ENCODE data around the gene LYSMD4. TPM values are rescaled to one million over a fixed set of nuclear protein-coding genes. Genes with fewer than 3 reads are reported as not detected.
A peak's percentile ranks its signal among the peaks of the same experiment; 100 is the strongest.
"Not testable (repeated sequence)": the region's sequence is repeated elsewhere in the genome, so short reads cannot be mapped to it uniquely, and the experiment has no call there.

Gene LYSMD4
- total RNA-seq (1 to 10 TPM; 6.8 to 9.2 TPM), total RNA-seq (19.9 to 40.8 reads per million in 2 donors)

DNA sequence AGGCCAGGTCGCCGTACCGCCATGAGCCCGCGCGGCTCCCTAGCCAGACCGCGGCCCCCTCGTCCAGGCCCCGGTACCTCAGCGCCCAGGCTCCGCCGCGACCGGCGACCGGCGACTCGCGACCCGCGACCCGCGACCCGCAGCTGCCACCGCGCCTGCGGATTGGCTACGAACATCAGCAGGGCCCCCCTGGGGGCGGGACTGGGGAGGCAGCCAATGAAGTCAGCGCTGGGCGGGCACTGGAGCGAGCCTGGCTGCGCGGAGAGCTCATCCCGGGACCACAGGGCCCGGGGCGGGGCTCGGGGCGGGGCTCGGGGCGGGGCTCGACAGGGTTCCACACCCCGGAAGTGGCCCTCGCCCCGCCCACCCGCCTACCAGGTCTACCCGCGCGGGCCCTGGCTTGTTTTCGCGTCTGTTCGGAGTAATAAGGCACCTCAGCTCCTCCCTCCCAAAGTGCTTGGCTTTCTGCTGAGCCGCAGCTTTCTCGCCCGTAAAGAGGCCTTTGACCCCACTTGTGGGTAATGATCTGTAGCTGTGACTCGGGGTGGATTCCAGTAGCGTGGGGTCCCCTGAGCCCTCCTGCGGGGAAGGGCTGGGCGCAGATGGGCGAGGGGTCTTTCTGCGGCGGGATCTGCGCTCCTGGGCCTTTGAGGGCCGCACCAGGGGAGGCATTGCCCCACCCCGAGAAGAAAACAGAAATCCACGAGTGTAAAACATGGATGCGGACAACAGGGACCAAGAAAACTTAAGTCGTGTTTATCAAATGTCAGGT is at the start of gene LYSMD4:
Gene LYSMD4 (minus strand): TSS at position 170 of the 772 bp plus-strand sequence. CDS start 1,438 bp downstream, outside the sequence.
- ATAC-seq (peak; percentile 99), DNase-seq (peak; percentile 95 to 100 (median 98))
- Mint-ChIP-seq H3K27ac (peak within 1 kb of the TSS; percentile 97), H3K4me3 (peak within 1 kb of the TSS; percentile 89), H3K27me3 (no peaks in the 10 kb centered on the region), H3K4me1 (peaks cover 10% of the 10 kb centered on the region), H3K36me3 (ENCODE audit: low read depth) (peaks cover 2% of the 10 kb centered on the region)
- no peaks in the 10 kb centered on the region for H3K9me3 ChIP-seq (ENCODE audit: control insufficient read depth, low read length, poor library complexity, severe bottlenecking)

DNA sequence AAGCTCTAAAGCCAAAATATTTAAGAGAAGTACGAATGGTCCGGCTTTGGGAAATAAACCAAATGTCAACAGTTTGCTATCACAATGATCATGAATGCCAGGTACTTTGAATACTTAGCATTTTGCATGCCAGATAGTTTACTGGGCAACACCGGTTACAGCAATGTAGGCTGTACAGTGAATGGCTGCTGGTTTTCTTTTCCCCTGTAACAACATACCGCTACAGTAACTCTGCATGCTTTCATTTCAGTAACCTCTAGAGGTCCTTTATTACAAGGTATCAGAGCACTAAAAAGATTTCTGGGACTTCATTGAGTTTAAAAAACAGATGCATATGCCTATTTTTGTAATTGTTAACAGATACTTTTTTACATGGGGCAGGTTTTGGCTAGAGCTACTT is 48.8 kb upstream of the LYSMD4 start:
- ATAC-seq; H3K27ac Mint-ChIP-seq; H3K4me1 Mint-ChIP-seq; DNase-seq; H3K9me3 ChIP-seq (ENCODE audit: control insufficient read depth, low read length, poor library complexity, severe bottlenecking); H3K36me3 Mint-ChIP-seq (ENCODE audit: low read depth); H3K4me3 Mint-ChIP-seq; H3K27me3 Mint-ChIP-seq: not testable (repeated sequence)

DNA sequence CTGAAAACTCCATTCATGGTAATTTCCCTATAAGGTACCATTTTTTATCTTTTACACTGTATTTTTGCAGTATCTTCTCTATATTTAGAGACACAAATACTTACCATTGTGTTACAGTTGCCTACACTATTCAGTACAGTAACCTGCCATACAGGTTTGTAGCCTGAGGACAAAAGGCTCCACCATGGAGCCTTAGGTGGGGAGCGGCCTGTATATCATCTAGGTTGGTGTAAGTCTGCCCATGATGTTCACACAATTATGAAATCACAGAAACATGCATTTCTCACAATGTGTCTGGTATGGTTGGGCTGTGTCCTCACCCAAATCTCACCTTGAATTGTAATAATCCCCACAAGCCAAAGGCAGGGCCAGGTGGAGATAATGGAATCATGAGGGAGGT is 43.9 kb upstream of the LYSMD4 start:
- H3K9me3 ChIP-seq (ENCODE audit: control insufficient read depth, low read length, poor library complexity, severe bottlenecking): no peaks in the 10 kb centered on the region
- Mint-ChIP-seq H3K27ac (no peak overlapping the region), H3K4me1 (no peaks in the 10 kb centered on the region), H3K4me3 (no peak overlapping the region), H3K27me3 (peaks cover 4% of the 10 kb centered on the region), H3K36me3 (ENCODE audit: low read depth) (peaks cover 2% of the 10 kb centered on the region)
- ATAC-seq (no peak), DNase-seq (no peak)

- no peaks in the 10 kb centered on the region for H3K9me3 ChIP-seq (ENCODE audit: control insufficient read depth, low read length, poor library complexity, severe bottlenecking)
- ATAC-seq: no peak
- no peak overlapping the region for H3K4me3 Mint-ChIP-seq
- H3K4me1 Mint-ChIP-seq: no peaks in the 10 kb centered on the region
- no peak overlapping the region for H3K27ac Mint-ChIP-seq
- no peaks in the 10 kb centered on the region for H3K36me3 Mint-ChIP-seq (ENCODE audit: low read depth)
- H3K27me3 Mint-ChIP-seq: peaks cover 8% of the 10 kb centered on the region
- DNase-seq: no peak
Measured at GRCh38 chr15:99764522-99764921, 31.3 kb upstream of the LYSMD4 start.

- ATAC-seq: no peak
- no peak overlapping the region for H3K27ac Mint-ChIP-seq
Measured at GRCh38 chr15:99763827-99764226, 30.6 kb upstream of the LYSMD4 start.

DNA sequence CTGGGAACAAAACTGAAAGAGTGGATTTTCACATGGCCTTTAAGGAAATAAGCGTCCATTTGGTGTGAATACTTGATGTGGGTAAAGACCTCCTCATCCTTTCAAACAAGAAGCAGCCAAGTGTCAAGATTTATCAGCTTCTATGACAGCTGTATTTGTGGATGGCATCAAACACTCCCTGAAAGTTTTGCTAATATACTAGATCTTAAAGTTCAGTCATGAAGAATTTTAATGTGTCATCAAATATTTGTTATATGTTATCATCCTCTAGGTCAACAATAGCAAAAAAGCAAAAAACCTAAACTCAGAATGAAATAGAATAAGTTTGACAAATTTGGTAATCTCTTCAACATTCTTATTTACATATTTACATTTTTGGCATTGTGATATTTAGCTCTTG is 29.1 kb upstream of the LYSMD4 start:
- DNase-seq (no peak), ATAC-seq (no peak)
- Mint-ChIP-seq H3K4me1 (no peaks in the 10 kb centered on the region), H3K4me3 (no peak overlapping the region), H3K36me3 (ENCODE audit: low read depth) (no peaks in the 10 kb centered on the region), H3K27me3 (peaks cover 7% of the 10 kb centered on the region), H3K27ac (no peak overlapping the region)
- H3K9me3 ChIP-seq (ENCODE audit: control insufficient read depth, low read length, poor library complexity, severe bottlenecking): no peaks in the 10 kb centered on the region

More at GRCh38 chr15:99763827-99764226, 30.6 kb upstream of the LYSMD4 start:
- Mint-ChIP-seq H3K36me3 (ENCODE audit: low read depth) (no peaks in the 10 kb centered on the region), H3K27me3 (peaks cover 8% of the 10 kb centered on the region), H3K4me3 (no peak overlapping the region), H3K4me1 (no peaks in the 10 kb centered on the region)
- no peak for DNase-seq
- H3K9me3 ChIP-seq (ENCODE audit: control insufficient read depth, low read length, poor library complexity, severe bottlenecking): no peaks in the 10 kb centered on the region

DNA sequence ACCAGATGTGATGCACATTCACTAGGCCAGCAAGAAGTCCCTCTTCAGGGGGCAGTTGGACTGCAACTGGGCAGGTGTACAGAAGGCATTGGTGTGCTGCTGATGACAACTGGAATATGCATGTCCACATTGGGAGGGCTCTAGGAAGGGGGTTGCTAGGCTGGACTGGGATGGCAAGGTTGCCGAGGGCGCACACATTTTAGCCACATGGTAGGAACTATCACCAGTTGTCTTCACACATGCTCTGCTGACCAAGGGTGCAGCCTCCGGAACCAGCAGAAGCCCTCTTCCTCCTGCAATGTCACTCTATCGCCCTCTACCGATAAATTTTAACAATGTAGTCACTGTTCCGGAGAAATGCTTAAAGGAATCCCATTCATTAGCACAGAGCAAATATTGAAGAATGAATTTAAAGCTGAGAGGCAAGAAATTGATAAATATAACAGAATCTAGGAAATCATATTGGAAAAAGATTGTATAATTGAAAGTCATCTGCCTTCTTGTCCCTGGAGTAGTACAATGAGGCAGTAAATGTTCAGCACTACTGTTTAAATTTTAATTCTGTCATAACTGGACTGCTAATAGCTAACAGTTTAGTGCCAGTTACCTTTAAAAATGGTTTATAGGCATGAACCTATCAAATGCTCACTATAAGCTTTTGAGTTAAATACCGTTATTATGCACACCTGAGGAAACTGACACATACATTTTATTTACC is 22.6 kb upstream of the LYSMD4 start:
- Mint-ChIP-seq H3K27me3 (no peaks in the 10 kb centered on the region), H3K36me3 (ENCODE audit: low read depth) (no peaks in the 10 kb centered on the region), H3K4me3 (no peak overlapping the region), H3K4me1 (peaks cover 2% of the 10 kb centered on the region), H3K27ac (no peak overlapping the region)
- H3K9me3 ChIP-seq (ENCODE audit: control insufficient read depth, low read length, poor library complexity, severe bottlenecking): no peaks in the 10 kb centered on the region
- no peak for DNase-seq
- ATAC-seq: peak; percentile 86

- no peak for ATAC-seq
- H3K9me3 ChIP-seq (ENCODE audit: control insufficient read depth, low read length, poor library complexity, severe bottlenecking): no peaks in the 10 kb centered on the region
- DNase-seq: no peak
- Mint-ChIP-seq H3K27ac (no peak overlapping the region), H3K4me1 (peaks cover 4% of the 10 kb centered on the region), H3K36me3 (ENCODE audit: low read depth) (no peaks in the 10 kb centered on the region), H3K27me3 (no peaks in the 10 kb centered on the region), H3K4me3 (no peak overlapping the region)
Measured at GRCh38 chr15:99753066-99753465, 19.8 kb upstream of the LYSMD4 start.

- peaks cover 4% of the 10 kb centered on the region for H3K4me1 Mint-ChIP-seq
- ATAC-seq: no peak
Measured at GRCh38 chr15:99752556-99752955, 19.3 kb upstream of the LYSMD4 start.

DNA sequence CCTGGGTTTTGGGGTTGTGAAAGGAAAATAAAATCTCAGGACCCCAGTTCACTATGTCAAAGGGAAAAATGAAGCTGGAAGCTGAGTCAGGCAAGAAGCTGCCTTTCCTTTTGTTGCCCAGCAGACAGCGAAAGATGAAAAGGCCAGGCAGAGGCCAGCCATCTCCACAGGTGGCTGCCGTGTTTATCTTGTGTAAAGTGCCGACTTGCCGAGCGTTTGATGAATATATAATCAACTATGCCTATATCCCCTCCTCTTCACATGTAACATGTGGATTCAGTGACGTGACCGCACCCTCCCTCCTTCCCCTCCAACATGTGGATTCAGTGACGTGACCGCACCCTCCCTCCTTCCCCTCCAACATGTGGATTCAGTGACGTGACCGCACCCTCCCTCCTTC is 17.1 kb upstream of the LYSMD4 start:
- not testable (repeated sequence) for H3K27ac Mint-ChIP-seq; H3K9me3 ChIP-seq (ENCODE audit: control insufficient read depth, low read length, poor library complexity, severe bottlenecking); H3K4me1 Mint-ChIP-seq; DNase-seq; H3K36me3 Mint-ChIP-seq (ENCODE audit: low read depth); ATAC-seq; H3K4me3 Mint-ChIP-seq
- H3K27me3 Mint-ChIP-seq: peaks cover 11% of the 10 kb centered on the region

More at GRCh38 chr15:99752556-99752955, 19.3 kb upstream of the LYSMD4 start:
- Mint-ChIP-seq H3K27ac (no peak overlapping the region), H3K36me3 (ENCODE audit: low read depth) (no peaks in the 10 kb centered on the region), H3K27me3 (no peaks in the 10 kb centered on the region), H3K4me3 (no peak overlapping the region)
- no peak for DNase-seq
- no peaks in the 10 kb centered on the region for H3K9me3 ChIP-seq (ENCODE audit: control insufficient read depth, low read length, poor library complexity, severe bottlenecking)

DNA sequence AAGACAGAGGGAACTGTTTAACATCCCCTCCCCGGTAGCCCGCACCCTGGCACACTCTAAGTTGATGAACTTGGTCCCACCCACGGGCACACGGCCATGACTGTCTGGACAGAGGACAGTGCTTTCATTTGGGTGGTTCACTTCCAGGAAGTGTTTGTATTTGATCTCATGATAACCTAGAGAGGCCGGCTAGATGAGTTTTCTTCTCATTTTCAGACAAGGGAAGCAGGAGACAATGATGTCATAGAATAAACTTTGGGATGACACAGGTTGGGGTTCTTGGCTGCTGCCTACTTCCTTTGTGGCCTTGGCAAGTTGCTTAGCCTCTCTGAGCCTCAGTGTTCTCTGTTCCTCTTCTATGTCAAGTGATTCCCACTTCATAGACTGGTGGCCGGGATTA is 16.1 kb upstream of the LYSMD4 start:
- Mint-ChIP-seq H3K4me3 (no peak overlapping the region), H3K27ac (no peak overlapping the region)

DNA sequence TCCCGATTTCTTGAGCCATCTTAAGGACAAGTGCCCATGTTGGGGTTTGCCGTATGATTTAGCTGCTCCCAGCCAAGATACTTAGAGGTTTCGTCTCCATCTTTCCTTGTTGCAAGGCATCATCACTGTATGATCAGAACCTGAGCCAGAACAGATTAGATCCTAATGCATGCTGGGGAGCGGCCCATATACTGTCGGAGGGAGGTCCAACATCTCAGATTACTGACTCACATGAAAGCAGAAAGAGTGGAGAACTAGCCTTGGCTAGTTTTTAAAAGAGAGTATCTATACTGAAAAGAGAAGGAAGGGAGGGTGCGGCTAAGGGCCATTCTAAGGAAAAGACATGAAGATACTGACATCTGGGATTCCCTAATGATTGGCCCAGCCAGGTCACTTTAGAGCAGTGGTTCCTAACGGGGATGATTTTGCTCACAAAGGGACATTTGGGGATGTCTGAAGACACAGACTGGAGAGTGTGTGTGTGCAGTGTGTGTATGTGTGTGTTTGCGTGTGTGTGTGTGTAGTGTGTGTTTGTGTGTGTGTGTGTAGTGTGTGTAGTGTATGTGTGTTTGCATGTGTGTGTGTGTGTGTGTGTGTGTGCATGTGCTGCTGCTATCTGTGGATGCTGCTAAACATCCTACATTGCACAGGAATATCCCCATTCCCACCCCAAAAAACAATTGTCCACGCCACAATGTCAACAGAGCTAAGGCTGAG is 12.3 kb upstream of the LYSMD4 start:
- ATAC-seq (no peak), DNase-seq (no peak)
- peaks cover 21% of the 10 kb centered on the region for H3K27me3 Mint-ChIP-seq
- peaks cover 6% of the 10 kb centered on the region for H3K4me1 Mint-ChIP-seq
- H3K4me3 Mint-ChIP-seq: no peak overlapping the region
- H3K27ac Mint-ChIP-seq: no peak overlapping the region
- no peaks in the 10 kb centered on the region for H3K9me3 ChIP-seq (ENCODE audit: control insufficient read depth, low read length, poor library complexity, severe bottlenecking)
- peaks cover 4% of the 10 kb centered on the region for H3K36me3 Mint-ChIP-seq (ENCODE audit: low read depth)

More for the DNA sequence above, 16.1 kb upstream of the LYSMD4 start:
- peaks cover 4% of the 10 kb centered on the region for H3K36me3 Mint-ChIP-seq (ENCODE audit: low read depth)
- peaks cover 4% of the 10 kb centered on the region for H3K4me1 Mint-ChIP-seq
- H3K9me3 ChIP-seq (ENCODE audit: control insufficient read depth, low read length, poor library complexity, severe bottlenecking): no peaks in the 10 kb centered on the region
- no peak for ATAC-seq
- peaks cover 21% of the 10 kb centered on the region for H3K27me3 Mint-ChIP-seq
- DNase-seq: no peak

GRCh38 chr15:99744142-99744541 is 10.9 kb upstream of the LYSMD4 start:
- no peak overlapping the region for H3K27ac Mint-ChIP-seq

More at GRCh38 chr15:99744142-99744541, 10.9 kb upstream of the LYSMD4 start:
- no peaks in the 10 kb centered on the region for H3K9me3 ChIP-seq (ENCODE audit: control insufficient read depth, low read length, poor library complexity, severe bottlenecking)
- Mint-ChIP-seq H3K4me1 (peaks cover 4% of the 10 kb centered on the region), H3K36me3 (ENCODE audit: low read depth) (peaks cover 4% of the 10 kb centered on the region), H3K4me3 (no peak overlapping the region), H3K27me3 (peaks cover 22% of the 10 kb centered on the region)
- ATAC-seq (no peak), DNase-seq (no peak)

Data from T-helper 17 cell (primary cell).